ENCODE measurements around the gene RNU5B-1.

The RNU5B-1 gene

GRCh38 chr15:65338823-65339222 is 34.3 kb downstream of the RNU5B-1 start:
- Histone ChIP-seq H3K23ac (ENCODE audit: low read length) (no peak overlapping the region), H3K4me3 (ENCODE audit: low read depth, low read length) (no peak overlapping the region), H3K27ac (ENCODE audit: low read depth, low read length) (no peak overlapping the region), H4K8ac (ENCODE audit: low read depth, low read length) (no peak overlapping the region), H3K4me2 (ENCODE audit: low read length) (no peak overlapping the region), H2AK5ac (ENCODE audit: low read length) (no peak overlapping the region), H3K9me3 (ENCODE audit: insufficient read depth, low read depth, low read length) (peaks cover 2% of the 10 kb centered on the region), H3K14ac (ENCODE audit: low read length) (no peak overlapping the region), H4K12ac (ENCODE audit: low read depth, low read length) (no peak overlapping the region), H3K4ac (ENCODE audit: low read depth, low read length) (no peak overlapping the region), H3K18ac (ENCODE audit: low read length) (no peak overlapping the region), H2BK5ac (ENCODE audit: low read depth, low read length, poor library complexity) (no peak overlapping the region), H3K79me2 (ENCODE audit: control insufficient read depth, insufficient read depth, low read length, poor library complexity) (peaks cover 5% of the 10 kb centered on the region), H2BK120ac (ENCODE audit: insufficient read depth, low read length, poor library complexity) (no peak overlapping the region), H3K79me1 (ENCODE audit: low read length) (peaks cover 7% of the 10 kb centered on the region), H3K36me3 (ENCODE audit: control insufficient read depth in 1 of 2, insufficient read depth in 2 of 2, low read length in 2 of 2) (peaks cover 14 to 19% of the 10 kb centered on the region in 2 experiments), H4K91ac (ENCODE audit: low read depth, low read length) (no peak overlapping the region), H3K9ac (ENCODE audit: low read length) (no peak overlapping the region), H2BK12ac (ENCODE audit: low read length) (no peak overlapping the region), H2AFZ (ENCODE audit: insufficient read depth, low read length, poor library complexity) (no peak overlapping the region), H3K27me3 (ENCODE audit: insufficient read depth, low read length) (no peaks in the 10 kb centered on the region), H3K4me1 (ENCODE audit: control insufficient read depth in 1 of 2, insufficient read depth in 2 of 2, low read length in 2 of 2) (peaks cover 29 to 46% of the 10 kb centered on the region in 2 experiments)
- no peak for DNase-seq
- no CpG with 5 or more reads among the region's 8 CpGs for WGBS (ENCODE audit: extremely low coverage, insufficient coverage, insufficient read length)

GRCh38 chr15:65339416-65339815 is 34.9 kb downstream of the RNU5B-1 start:
- H2BK12ac ChIP-seq (ENCODE audit: low read length): peak overlapping the region; percentile 3
- no peak overlapping the region for H2BK120ac ChIP-seq (ENCODE audit: insufficient read depth, low read length, poor library complexity)
- WGBS (ENCODE audit: extremely low coverage, insufficient coverage, insufficient read length): no CpG with 5 or more reads among the region's 6 CpGs
- H3K27me3 ChIP-seq (ENCODE audit: insufficient read depth, low read length): no peaks in the 10 kb centered on the region
- no peak overlapping the region for H2AFZ ChIP-seq (ENCODE audit: insufficient read depth, low read length, poor library complexity)
- no peak overlapping the region for H4K12ac ChIP-seq (ENCODE audit: low read depth, low read length)
- H3K27ac ChIP-seq (ENCODE audit: low read depth, low read length): no peak overlapping the region
- H2AK5ac ChIP-seq (ENCODE audit: low read length): peak overlapping the region; percentile 24
- DNase-seq: no peak
- peaks cover 2% of the 10 kb centered on the region for H3K9me3 ChIP-seq (ENCODE audit: insufficient read depth, low read depth, low read length)
- no peak overlapping the region for H3K23ac ChIP-seq (ENCODE audit: low read length)
- no peak overlapping the region for H3K4me2 ChIP-seq (ENCODE audit: low read length)
- peaks cover 5% of the 10 kb centered on the region for H3K79me2 ChIP-seq (ENCODE audit: control insufficient read depth, insufficient read depth, low read length, poor library complexity)
- no peak overlapping the region for H4K8ac ChIP-seq (ENCODE audit: low read depth, low read length)
- H3K4me3 ChIP-seq (ENCODE audit: low read depth, low read length): no peak overlapping the region
- peak overlapping the region; percentile 55 for H3K18ac ChIP-seq (ENCODE audit: low read length)
- H4K91ac ChIP-seq (ENCODE audit: low read depth, low read length): peak overlapping the region; percentile 50
- peak overlapping the region; percentile 27 for H3K14ac ChIP-seq (ENCODE audit: low read length)
- H3K4me1 ChIP-seq (ENCODE audit: control insufficient read depth in 1 of 2, insufficient read depth in 2 of 2, low read length in 2 of 2): peaks cover 30 to 45% of the 10 kb centered on the region in 2 experiments
- peak overlapping the region; percentile 18 for H2BK5ac ChIP-seq (ENCODE audit: low read depth, low read length, poor library complexity)
- H3K36me3 ChIP-seq (ENCODE audit: control insufficient read depth in 1 of 2, insufficient read depth in 2 of 2, low read length in 2 of 2): peaks cover 14 to 17% of the 10 kb centered on the region in 2 experiments
- peak overlapping the region; percentile 19 for H3K4ac ChIP-seq (ENCODE audit: low read depth, low read length)
- no peak overlapping the region for H3K9ac ChIP-seq (ENCODE audit: low read length)
- H3K79me1 ChIP-seq (ENCODE audit: low read length): peaks cover 7% of the 10 kb centered on the region

GRCh38 chr15:65339920-65340319 is 35.4 kb downstream of the RNU5B-1 start:
- Histone ChIP-seq H2AK5ac (ENCODE audit: low read length) (no peak overlapping the region), H3K27ac (ENCODE audit: low read depth, low read length) (no peak overlapping the region), H3K36me3 (ENCODE audit: control insufficient read depth in 1 of 2, insufficient read depth in 2 of 2, low read length in 2 of 2) (peaks cover 13 to 14% of the 10 kb centered on the region in 2 experiments), H3K4me1 (ENCODE audit: control insufficient read depth in 1 of 2, insufficient read depth in 2 of 2, low read length in 2 of 2) (peaks cover 29 to 46% of the 10 kb centered on the region in 2 experiments), H3K9ac (ENCODE audit: low read length) (no peak overlapping the region), H3K4me3 (ENCODE audit: low read depth, low read length) (no peak overlapping the region), H4K91ac (ENCODE audit: low read depth, low read length) (peak overlapping the region; percentile 50), H3K27me3 (ENCODE audit: insufficient read depth, low read length) (no peaks in the 10 kb centered on the region), H3K79me1 (ENCODE audit: low read length) (peaks cover 7% of the 10 kb centered on the region), H3K18ac (ENCODE audit: low read length) (peak overlapping the region; percentile 55), H2AFZ (ENCODE audit: insufficient read depth, low read length, poor library complexity) (no peak overlapping the region), H3K9me3 (ENCODE audit: insufficient read depth, low read depth, low read length) (peaks cover 2% of the 10 kb centered on the region), H4K8ac (ENCODE audit: low read depth, low read length) (no peak overlapping the region), H3K14ac (ENCODE audit: low read length) (peak overlapping the region; percentile 27), H2BK120ac (ENCODE audit: insufficient read depth, low read length, poor library complexity) (no peak overlapping the region), H3K79me2 (ENCODE audit: control insufficient read depth, insufficient read depth, low read length, poor library complexity) (peaks cover 5% of the 10 kb centered on the region), H2BK5ac (ENCODE audit: low read depth, low read length, poor library complexity) (peak overlapping the region; percentile 18), H2BK12ac (ENCODE audit: low read length) (peak overlapping the region; percentile 3), H3K4ac (ENCODE audit: low read depth, low read length) (peak overlapping the region; percentile 19), H3K23ac (ENCODE audit: low read length) (no peak overlapping the region), H3K4me2 (ENCODE audit: low read length) (no peak overlapping the region), H4K12ac (ENCODE audit: low read depth, low read length) (no peak overlapping the region)
- WGBS (ENCODE audit: extremely low coverage, insufficient coverage, insufficient read length): no CpG with 5 or more reads among the region's 7 CpGs
- DNase-seq: no peak

- Histone ChIP-seq H2AFZ (ENCODE audit: insufficient read depth, low read length, poor library complexity) (no peak overlapping the region), H3K4me2 (ENCODE audit: low read length) (no peak overlapping the region), H3K9me3 (ENCODE audit: insufficient read depth, low read depth, low read length) (no peaks in the 10 kb centered on the region), H3K18ac (ENCODE audit: low read length) (peak overlapping the region; percentile 55), H3K4me3 (ENCODE audit: low read depth, low read length) (no peak overlapping the region), H3K4ac (ENCODE audit: low read depth, low read length) (peak overlapping the region; percentile 22), H4K12ac (ENCODE audit: low read depth, low read length) (no peak overlapping the region), H4K8ac (ENCODE audit: low read depth, low read length) (no peak overlapping the region), H2BK5ac (ENCODE audit: low read depth, low read length, poor library complexity) (no peak overlapping the region), H3K4me1 (ENCODE audit: control insufficient read depth in 1 of 2, insufficient read depth in 2 of 2, low read length in 2 of 2) (peaks cover 34 to 48% of the 10 kb centered on the region in 2 experiments), H3K27me3 (ENCODE audit: insufficient read depth, low read length) (no peaks in the 10 kb centered on the region), H3K79me1 (ENCODE audit: low read length) (peaks cover 17% of the 10 kb centered on the region), H4K91ac (ENCODE audit: low read depth, low read length) (no peak overlapping the region), H3K36me3 (ENCODE audit: control insufficient read depth in 1 of 2, insufficient read depth in 2 of 2, low read length in 2 of 2) (peaks cover 2 to 5% of the 10 kb centered on the region in 2 experiments), H3K27ac (ENCODE audit: low read depth, low read length) (no peak overlapping the region), H2BK12ac (ENCODE audit: low read length) (peak overlapping the region; percentile 60), H3K79me2 (ENCODE audit: control insufficient read depth, insufficient read depth, low read length, poor library complexity) (peaks cover 4% of the 10 kb centered on the region), H3K23ac (ENCODE audit: low read length) (no peak overlapping the region), H2AK5ac (ENCODE audit: low read length) (peak overlapping the region; percentile 27), H3K9ac (ENCODE audit: low read length) (no peak overlapping the region), H2BK120ac (ENCODE audit: insufficient read depth, low read length, poor library complexity) (no peak overlapping the region), H3K14ac (ENCODE audit: low read length) (no peak overlapping the region)
- WGBS (ENCODE audit: extremely low coverage, insufficient coverage, insufficient read length): no CpG with 5 or more reads among the region's 9 CpGs
- DNase-seq: no peak
These were observed 38.0 kb downstream of the RNU5B-1 start for GRCh38 chr15:65342493-65342892.

Data from trophoblast cell (in vitro differentiated cells and primary cell).